HG03521 (cell line): ENCODE measurements around the gene TANGO2.

Source experiments
- ATAC-seq: cut with Tn5 transposase; IDR thresholded peaks from one replicate; pipeline ENCODE4 v1.9.1; 2021; ENCODE audit warnings: mild to moderate bottlenecking, moderate library complexity; ENCODE audit not compliant: unreplicated experiment

TANGO2 gene

DNA sequence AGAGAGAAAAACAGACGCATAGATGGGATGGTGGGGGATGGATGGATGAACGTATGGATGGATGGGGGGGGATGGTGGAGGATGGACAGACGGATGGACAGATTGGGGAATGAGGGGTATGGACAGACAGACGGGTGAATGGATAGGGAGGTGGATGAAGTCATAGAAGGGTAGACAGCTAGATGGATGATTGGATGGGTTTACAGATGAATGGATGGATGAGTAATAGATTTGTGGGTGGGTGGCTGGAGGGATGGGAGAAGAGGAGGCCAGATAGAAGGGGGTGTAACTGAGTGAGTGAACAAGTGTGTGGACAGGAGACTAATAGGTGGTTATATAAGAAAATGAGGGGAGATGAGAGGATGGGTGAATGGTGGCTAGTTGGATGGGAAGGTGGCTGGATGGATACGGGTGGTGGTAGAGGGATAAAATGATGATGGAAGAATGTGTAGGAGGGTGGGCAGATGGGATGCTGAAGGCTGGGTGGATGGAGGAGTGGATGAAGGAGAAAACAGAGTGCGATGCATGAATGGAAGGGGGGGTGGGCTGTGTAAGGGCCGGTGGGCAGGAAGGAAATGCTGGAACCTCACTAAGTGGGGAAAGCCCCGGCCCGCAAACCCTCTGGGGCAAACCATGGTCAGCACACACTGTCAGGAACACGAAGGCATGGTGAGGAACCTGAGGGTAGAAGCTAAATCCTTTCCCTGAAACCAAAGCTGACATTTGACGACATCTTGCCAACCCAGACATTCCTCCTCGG lies 25.9 kb upstream of the TANGO2 start:
- no peak for ATAC-seq

- ATAC-seq = no peak
Observed at GRCh38 chr22:19995611-19996339, 25.1 kb upstream of the TANGO2 start.

GRCh38 chr22:19996694-19997384 lies 24.1 kb upstream of the TANGO2 start:
- ATAC-seq = no peak

- no peak for ATAC-seq
Observed at GRCh38 chr22:19997561-19998231, 23.2 kb upstream of the TANGO2 start.

DNA sequence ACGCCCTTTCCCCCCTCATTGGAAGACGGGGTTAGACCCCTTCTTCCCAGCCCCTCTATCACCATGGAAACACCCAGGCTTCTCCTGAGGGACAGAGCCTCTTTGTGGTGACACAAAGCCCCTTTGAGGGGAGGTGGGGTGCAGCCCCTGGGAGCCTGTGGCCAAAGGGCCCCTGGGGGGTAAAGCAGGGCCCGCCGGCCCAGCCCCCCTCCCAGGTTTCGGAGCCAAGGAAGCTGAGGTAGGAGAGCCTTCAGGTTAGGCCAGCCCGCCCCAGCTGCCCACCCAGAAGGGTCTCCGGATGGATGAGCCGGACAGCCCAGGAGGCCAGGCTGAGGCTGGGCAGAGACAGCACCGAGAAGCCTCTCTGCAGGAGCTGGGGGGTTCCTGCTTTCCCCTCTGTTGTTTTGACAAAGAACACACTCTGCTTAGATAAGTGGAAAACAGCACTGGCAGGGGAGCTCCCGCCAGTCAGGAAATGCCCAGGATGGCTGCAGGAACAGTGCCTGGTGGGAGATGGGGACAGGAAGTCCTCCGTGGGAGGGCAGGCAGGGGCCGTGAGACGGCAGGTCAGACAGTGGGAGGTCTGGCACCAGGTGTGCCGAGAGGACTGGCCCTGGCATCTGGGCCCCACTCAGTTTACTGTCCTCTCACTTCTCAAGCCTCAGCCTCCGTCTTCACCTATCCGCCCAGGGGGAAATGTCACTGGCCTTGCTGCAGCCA lies 22.5 kb upstream of the TANGO2 start:
- no peak for ATAC-seq

DNA sequence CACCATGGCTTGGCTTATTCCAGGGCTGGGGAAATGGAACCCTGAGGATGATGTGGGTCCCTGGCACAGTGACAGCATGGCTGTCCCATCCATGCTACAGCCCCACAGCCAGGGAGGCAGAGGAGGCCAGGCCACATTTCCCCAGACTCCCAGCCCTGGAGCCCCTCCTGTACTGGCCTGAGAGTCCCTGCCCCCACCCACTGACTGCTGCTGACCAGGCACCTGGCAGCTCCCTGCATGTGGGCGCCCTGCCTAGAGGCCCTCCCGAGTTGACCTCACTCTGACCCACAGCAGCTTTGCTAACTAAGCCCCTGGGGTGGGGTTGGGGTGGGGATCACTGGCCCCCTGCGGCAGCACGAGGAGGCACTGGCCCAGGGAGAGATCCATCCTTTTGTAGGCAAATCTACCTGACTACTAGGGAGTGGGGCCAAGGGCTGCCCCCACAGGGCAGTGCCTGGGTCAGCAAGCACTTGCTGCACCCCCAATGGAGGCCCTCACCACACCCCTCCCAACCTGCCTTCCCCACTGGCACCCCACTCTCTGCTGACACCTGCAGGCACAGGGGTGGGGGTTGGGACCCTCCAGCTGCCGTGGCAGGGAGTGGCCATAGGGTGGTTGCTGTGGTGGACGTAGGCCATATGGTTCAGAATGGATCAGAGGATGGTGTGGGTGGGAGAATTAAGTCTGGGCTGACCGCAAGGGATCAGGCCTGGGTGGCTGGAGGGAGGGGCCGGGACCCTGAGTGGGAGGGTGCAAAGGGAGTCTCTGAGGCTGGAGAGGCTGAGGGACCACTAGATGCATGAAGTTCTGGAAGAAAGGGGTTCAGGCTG lies 21.7 kb upstream of the TANGO2 start:
- no peak for ATAC-seq

GRCh38 chr22:20000246-20001081 lies 20.4 kb upstream of the TANGO2 start:
- no peak for ATAC-seq

- ATAC-seq = no peak
Observed at GRCh38 chr22:20001082-20001638, 19.8 kb upstream of the TANGO2 start.

DNA sequence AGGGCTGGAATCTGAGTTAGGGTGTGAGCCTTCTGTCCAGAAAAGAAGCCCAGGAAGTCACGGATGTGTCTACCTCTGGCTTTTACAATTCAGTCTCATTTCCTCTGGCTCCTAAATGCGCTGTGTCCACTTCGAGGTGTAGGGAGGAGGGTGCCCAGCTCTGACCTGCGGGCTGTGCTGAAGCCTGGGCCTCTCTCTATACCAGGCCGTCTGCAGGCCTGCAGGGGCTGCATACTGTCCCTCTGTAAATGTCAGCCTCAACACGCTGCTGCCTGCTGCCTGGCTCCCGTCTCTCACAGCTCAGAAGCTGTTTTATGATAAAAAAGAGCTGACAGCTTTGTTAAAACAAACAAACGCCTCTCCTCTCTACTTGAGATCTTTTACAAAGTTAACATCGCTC lies 18.8 kb upstream of the TANGO2 start:
- no peak for ATAC-seq

DNA sequence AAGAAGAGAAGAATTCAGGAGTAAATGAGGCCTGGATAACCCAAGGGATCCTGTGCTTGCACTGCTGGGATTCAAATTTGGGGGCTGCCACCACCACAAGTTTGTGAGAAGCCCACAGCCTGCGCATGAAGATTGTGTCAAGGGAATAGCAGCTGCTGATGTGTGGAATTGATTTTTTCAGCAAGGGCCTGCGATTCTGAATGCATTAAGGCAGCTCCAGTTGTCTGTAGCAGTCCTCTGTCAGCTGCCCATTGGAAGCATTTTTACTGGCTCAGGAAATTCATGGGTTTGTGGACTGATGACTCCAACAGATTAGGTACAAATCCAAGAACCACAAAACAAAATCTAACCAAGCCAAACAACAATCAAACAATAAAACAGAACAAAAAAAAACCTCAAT lies 18.3 kb upstream of the TANGO2 start:
- no peak for ATAC-seq

- ATAC-seq = no peak
Observed at GRCh38 chr22:20003304-20003703, 17.6 kb upstream of the TANGO2 start.

- no peak for ATAC-seq
Observed at GRCh38 chr22:20004464-20004863, 16.4 kb upstream of the TANGO2 start.

DNA sequence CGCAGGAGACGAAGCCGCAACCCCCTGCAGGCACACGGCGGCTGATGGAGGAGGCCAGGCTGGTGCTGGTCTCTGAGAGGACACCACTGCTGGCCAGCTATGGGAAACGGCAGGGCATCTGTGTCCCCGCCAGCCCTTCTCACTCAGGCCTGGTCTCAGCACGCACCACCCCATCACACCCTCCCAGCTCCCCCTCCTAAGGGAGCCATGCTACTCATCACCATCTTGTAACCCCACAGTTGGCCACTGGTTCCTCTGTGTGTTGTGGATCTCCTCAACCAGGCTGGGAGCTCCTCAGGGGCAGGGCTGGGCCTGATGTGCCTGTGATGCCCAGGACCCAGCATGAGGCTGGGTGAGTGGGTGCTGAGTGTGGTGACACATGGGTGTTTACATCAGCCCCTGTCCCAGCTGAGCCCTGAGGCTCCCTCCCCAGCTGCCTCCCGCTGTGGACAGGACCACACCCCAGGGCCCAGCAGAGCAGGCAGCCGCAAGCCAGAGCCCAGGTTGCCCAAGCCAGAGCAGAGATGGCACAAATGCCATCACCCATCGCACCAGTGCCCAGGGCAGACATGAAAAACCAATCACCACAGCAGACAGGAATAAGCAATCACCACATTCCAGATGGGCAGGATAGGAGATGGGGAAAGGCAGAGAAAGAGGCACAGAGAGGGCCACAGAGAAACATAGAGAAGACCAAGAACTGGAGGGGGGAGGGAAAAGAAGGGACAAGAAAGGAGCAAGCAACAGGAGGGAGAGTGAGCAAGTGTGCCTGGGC lies 12.5 kb upstream of the TANGO2 start:
- no peak for ATAC-seq

- no peak for ATAC-seq
Observed at GRCh38 chr22:20009018-20009491, 11.9 kb upstream of the TANGO2 start.

DNA sequence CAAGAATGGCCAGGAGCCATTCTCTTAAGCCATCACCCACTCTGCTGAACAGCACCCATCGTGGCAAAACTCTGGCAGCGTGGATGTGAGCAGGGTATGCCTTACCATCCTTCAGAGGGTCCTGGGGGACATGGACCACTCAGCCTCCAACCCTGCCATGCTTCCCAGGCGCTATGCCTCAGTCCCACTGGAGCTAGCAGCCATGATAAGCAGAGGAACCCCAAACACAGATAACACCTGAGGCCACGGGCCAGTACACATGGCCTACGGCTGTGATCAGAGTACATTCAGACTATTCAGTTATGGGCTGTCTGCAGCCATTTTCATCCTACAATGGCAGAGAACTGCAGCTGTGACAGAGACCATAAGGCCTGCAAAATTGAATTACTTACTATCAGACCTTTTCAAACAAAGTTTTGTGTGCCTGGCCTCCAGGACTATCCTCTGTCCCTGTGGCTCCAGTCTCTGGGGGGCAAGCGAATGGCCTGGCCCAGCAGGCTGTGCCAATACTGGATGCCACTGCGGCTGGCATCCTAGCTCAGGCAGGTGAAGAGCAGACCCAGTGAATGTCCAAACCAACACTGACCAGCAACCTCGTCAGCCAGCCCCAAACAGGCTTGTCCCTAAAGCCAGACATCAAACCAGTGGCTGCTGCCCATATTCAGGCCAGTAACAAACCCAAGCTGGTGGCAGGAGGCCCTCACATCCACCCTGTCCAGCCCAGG lies 11.2 kb upstream of the TANGO2 start:
- ATAC-seq = no peak

DNA sequence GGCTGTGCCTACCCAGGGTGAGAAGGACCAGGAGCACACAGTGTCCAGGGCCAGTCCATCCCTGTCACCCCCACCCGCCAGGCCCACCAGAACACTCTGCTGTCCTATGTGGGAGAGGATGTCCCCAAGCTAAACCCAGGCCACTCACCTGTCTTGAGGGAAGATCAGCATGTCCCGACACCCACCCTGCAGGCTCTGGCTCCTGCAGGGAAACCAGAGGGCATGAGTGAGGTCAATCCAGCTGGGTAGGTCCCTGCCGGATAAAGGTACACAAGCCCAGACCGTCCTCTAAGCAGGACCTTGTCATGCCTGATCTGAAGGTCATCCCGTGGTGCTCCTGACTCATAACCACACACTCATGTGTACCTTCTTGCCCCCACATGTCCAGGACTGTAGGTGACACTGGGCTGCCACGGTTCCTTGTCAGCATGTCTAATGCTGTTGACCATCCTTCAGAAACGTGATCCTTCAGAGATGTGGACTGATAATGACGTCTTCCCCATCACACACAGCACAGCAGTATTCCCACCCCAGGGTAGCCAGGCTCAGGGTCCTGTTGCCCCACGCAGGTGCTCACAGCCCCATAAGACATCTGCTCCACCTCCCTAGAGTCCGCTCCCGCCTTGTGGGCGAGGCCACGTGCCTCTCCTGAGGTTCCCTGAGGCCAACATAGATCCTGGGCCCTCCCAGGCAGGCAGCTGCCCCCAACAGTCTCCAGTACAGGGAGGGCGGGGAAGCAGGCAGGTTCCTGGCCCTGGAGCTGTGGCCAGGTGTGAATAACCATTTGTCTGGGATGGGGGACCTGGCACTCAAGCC lies 10.4 kb upstream of the TANGO2 start:
- ATAC-seq = no peak
